Skeletal muscle cell (primary cell): ENCODE results near the gene CADM1.

Experiments used
- DNase-seq: peaks from one replicate; pipeline ENCODE4 v3.0.0-alpha.2; 2010; ENCODE audit warnings: low read depth
- H3K4me3 ChIP-seq: 2 replicates; pipeline ENCODE4 v1.5.1; 2011; ENCODE audit warnings: low read depth, mild to moderate bottlenecking, control low read depth, low read length, moderate library complexity

The CADM1 gene

GRCh38 chr11:115368616-115369015, 135.6 kb downstream of the CADM1 start:
- DNase-seq, result no peak

GRCh38 chr11:115366826-115367225, 137.4 kb downstream of the CADM1 start:
- no peak for DNase-seq

More at GRCh38 chr11:115368616-115369015, 135.6 kb downstream of the CADM1 start:
- H3K4me3 ChIP-seq, result no peak overlapping the region

GRCh38 chr11:115365907-115366306, 138.3 kb downstream of the CADM1 start:
- no peak overlapping the region for H3K4me3 ChIP-seq

More at GRCh38 chr11:115366826-115367225, 137.4 kb downstream of the CADM1 start:
- H3K4me3 ChIP-seq, result no peak overlapping the region

GRCh38 chr11:115364896-115365295, 139.3 kb downstream of the CADM1 start:
- H3K4me3 ChIP-seq, result no peak overlapping the region
- DNase-seq, result no peak

More at GRCh38 chr11:115365907-115366306, 138.3 kb downstream of the CADM1 start:
- no peak for DNase-seq

- H3K4me3 ChIP-seq, result no peak overlapping the region
- no peak for DNase-seq
These were observed 140.3 kb downstream of the CADM1 start for GRCh38 chr11:115363921-115364320.

GRCh38 chr11:115363426-115363825, 140.8 kb downstream of the CADM1 start:
- H3K4me3 ChIP-seq, result no peak overlapping the region
- no peak for DNase-seq

GRCh38 chr11:115362997-115363396, 141.2 kb downstream of the CADM1 start:
- no peak overlapping the region for H3K4me3 ChIP-seq
- no peak for DNase-seq

GRCh38 chr11:115361025-115361424, 143.2 kb downstream of the CADM1 start:
- DNase-seq, result no peak
- H3K4me3 ChIP-seq, result no peak overlapping the region

- no peak overlapping the region for H3K4me3 ChIP-seq
- no peak for DNase-seq
These were observed 143.9 kb downstream of the CADM1 start for GRCh38 chr11:115360186-115360824.

GRCh38 chr11:115357066-115357465, 147.1 kb downstream of the CADM1 start:
- no peak for DNase-seq
- no peak overlapping the region for H3K4me3 ChIP-seq

GRCh38 chr11:115352805-115353485, 151.3 kb downstream of the CADM1 start:
- DNase-seq, result no peak
- no peak overlapping the region for H3K4me3 ChIP-seq

GRCh38 chr11:115349335-115350017, 154.7 kb downstream of the CADM1 start:
- H3K4me3 ChIP-seq, result no peak overlapping the region
- no peak for DNase-seq

GRCh38 chr11:115348416-115348815, 155.8 kb downstream of the CADM1 start:
- no peak overlapping the region for H3K4me3 ChIP-seq
- no peak for DNase-seq

GRCh38 chr11:115347106-115347505, 157.1 kb downstream of the CADM1 start:
- no peak overlapping the region for H3K4me3 ChIP-seq

GRCh38 chr11:115345840-115346239, 158.4 kb downstream of the CADM1 start:
- H3K4me3 ChIP-seq, result no peak overlapping the region
- DNase-seq, result no peak

More at GRCh38 chr11:115347106-115347505, 157.1 kb downstream of the CADM1 start:
- no peak for DNase-seq

GRCh38 chr11:115345361-115345760, 158.9 kb downstream of the CADM1 start:
- H3K4me3 ChIP-seq, result no peak overlapping the region
- no peak for DNase-seq

- no peak overlapping the region for H3K4me3 ChIP-seq
- no peak for DNase-seq
These were observed 159.4 kb downstream of the CADM1 start for GRCh38 chr11:115344846-115345245.

- no peak for DNase-seq
- no peak overlapping the region for H3K4me3 ChIP-seq
These were observed 162.1 kb downstream of the CADM1 start for GRCh38 chr11:115342142-115342541.

- no peak overlapping the region for H3K4me3 ChIP-seq
- no peak for DNase-seq
These were observed 163.3 kb downstream of the CADM1 start for GRCh38 chr11:115340874-115341273.

GRCh38 chr11:115338476-115338875, 165.7 kb downstream of the CADM1 start:
- no peak overlapping the region for H3K4me3 ChIP-seq
- no peak for DNase-seq
